ENCODE data around the gene PTK7. TPM values are rescaled to one million over a fixed set of nuclear protein-coding genes. Genes with fewer than 3 reads are reported as not detected.

PTK7 gene
- total and polyA plus RNA-seq, 9 donors: 44.4 to 167 (median 84.8) TPM

DNA sequence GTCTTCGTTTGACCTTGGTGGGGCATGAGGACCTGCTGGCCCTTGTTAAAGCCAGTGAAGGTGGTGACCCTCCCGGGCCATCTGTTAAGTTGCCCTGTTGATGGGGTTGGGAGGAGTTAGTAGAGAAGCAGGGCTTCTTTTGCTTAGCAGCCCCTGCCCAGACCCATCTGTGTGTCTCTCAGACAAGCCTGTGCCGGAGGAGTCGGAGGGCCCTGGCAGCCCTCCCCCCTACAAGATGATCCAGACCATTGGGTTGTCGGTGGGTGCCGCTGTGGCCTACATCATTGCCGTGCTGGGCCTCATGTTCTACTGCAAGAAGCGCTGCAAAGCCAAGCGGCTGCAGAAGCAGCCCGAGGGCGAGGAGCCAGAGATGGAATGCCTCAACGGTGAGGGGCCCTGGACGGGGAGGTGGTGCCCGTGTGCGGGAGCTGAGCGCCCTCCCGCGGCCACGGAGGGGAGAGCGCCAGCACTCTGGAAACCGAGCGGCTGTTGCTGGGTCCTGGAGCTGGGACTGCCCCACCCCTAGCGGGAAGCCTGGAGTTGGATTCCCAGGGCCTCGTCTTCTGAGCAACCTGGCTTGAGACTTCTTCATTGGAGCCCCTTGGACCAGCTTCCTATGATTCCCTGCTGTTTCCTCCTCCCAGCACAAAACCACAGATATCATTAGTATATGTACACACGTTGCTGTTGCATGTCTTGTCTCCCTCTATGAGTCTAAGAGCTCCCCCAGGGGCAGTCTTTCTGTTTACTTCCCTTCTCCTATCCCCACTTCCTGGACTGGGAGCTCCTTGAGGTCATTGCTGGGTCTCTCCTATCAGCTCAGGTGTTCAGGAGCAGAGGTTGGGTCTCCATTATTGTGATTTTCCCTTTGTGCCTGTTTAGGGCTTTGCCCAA is 67.4 kb downstream of the PTK7 start:
- Histone ChIP-seq H3K4me3 (no peak overlapping the region), H3K9me3 (no peaks in the 10 kb centered on the region), H3K27ac (peak overlapping the region in 1 of 2 donors; percentile 61), H3K36me3 (no peaks in the 10 kb centered on the region), H3K4me1 (ENCODE audit: insufficient read depth) (peaks cover 4% of the 10 kb centered on the region), H3K27me3 (no peaks in the 10 kb centered on the region)
- TF ChIP-seq CTCF (IDR thresholded peaks at IDR 0.05): peak; percentile 96 to 99 (median 98)
- no peak for TF ChIP-seq EP300 (IDR thresholded peaks at IDR 0.05)
- WGBS, 3 donors: 4 to 5% (median 5%) methylated on average over 23 to 25 of the region's 25 CpGs
- intact Hi-C loops (cut with DNase I): loop anchor here (2.0 to 10.0 kb wide), 5 partner anchors 71 to 1229 kb away; no protein-coding TSS in a partner anchor
- peak; percentile 94 to 97 (median 96) for DNase-seq

DNA sequence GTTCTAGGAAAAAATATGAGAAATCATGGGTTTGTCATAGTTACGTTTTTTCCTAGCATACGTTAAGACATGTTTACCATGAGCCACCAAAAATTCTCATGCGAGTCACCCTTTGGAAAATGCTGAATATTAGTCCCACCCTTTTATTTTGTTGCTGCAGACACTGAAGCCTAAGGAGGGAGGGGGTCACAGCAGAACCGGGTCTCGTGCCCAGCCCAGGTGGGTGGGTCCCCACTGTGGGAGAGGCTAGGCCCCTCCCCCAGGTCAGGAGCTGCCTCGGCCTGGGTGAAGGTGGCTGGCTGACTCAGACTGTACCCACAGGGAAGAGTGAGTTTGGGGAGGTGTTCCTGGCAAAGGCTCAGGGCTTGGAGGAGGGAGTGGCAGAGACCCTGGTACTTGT is 68.8 kb downstream of the PTK7 start:
- Histone ChIP-seq H3K36me3 (no peaks in the 10 kb centered on the region), H3K4me3 (no peak overlapping the region), H3K27me3 (no peaks in the 10 kb centered on the region), H3K4me1 (ENCODE audit: insufficient read depth) (peaks cover 4% of the 10 kb centered on the region), H3K9me3 (no peaks in the 10 kb centered on the region), H3K27ac (no peak overlapping the region)
- whole genome bisulfite sequencing, 3 donors: 63 to 73% (median 67%) methylated on average over 6 of the region's 6 CpGs
- no peak for TF ChIP-seq CTCF (IDR thresholded peaks at IDR 0.05)
- no peak for TF ChIP-seq POLR2A (IDR thresholded peaks at IDR 0.05)
- no peak for TF ChIP-seq EP300 (IDR thresholded peaks at IDR 0.05)
- intact Hi-C loops (cut with DNase I): loop anchor here (5.0 to 10.0 kb wide), 5 partner anchors 73 to 1230 kb away; partner anchors contain the start of gene PTCRA (in 1 of the 4)
- no peak for DNase-seq

- Histone ChIP-seq H3K4me1 (ENCODE audit: insufficient read depth) (peaks cover 4% of the 10 kb centered on the region), H3K36me3 (no peaks in the 10 kb centered on the region), H3K27me3 (no peaks in the 10 kb centered on the region), H3K9me3 (no peaks in the 10 kb centered on the region), H3K27ac (no peak overlapping the region), H3K4me3 (no peak overlapping the region)
- no peak for TF ChIP-seq CTCF (IDR thresholded peaks at IDR 0.05)
- TF ChIP-seq POLR2A (IDR thresholded peaks at IDR 0.05): no peak
- TF ChIP-seq EP300 (IDR thresholded peaks at IDR 0.05): no peak
- DNase-seq: no peak
- WGBS, 3 donors: 88 to 98% (median 92%) methylated on average over 3 of the region's 3 CpGs
- intact Hi-C loops (cut with DNase I): loop anchor here in 2 of 4 donors (5.0 to 10.0 kb wide), 3 partner anchors 229 to 1231 kb away; partner anchors contain the start of gene PTCRA (in 1 of the 2)
These were observed 70.1 kb downstream of the PTK7 start for GRCh38 chr6:43146261-43146660.

GRCh38 chr6:43146709-43147688 is 70.9 kb downstream of the PTK7 start:
- no peak overlapping the region for H3K27ac ChIP-seq

More at GRCh38 chr6:43146709-43147688, 70.9 kb downstream of the PTK7 start:
- Histone ChIP-seq H3K27me3 (no peaks in the 10 kb centered on the region), H3K9me3 (no peaks in the 10 kb centered on the region), H3K4me3 (no peak overlapping the region), H3K36me3 (no peaks in the 10 kb centered on the region), H3K4me1 (ENCODE audit: insufficient read depth) (peaks cover 4% of the 10 kb centered on the region)
- TF ChIP-seq EP300 (IDR thresholded peaks at IDR 0.05) (no peak), CTCF (IDR thresholded peaks at IDR 0.05) (no peak), POLR2A (IDR thresholded peaks at IDR 0.05) (no peak)
- 86 to 90% (median 88%) methylated on average over 8 of the region's 8 CpGs for WGBS, 3 donors
- no peak for DNase-seq
- intact Hi-C loops (cut with DNase I): loop anchor here in 2 of 4 donors (5.0 to 10.0 kb wide), 3 partner anchors 230 to 1232 kb away; partner anchors contain the start of gene PTCRA (in 1 of the 2)
